SH-SY5Y (cell line): ENCODE measurements around the gene CENPT.

ENCODE experiments used
- GATA2 ChIP-seq: IDR thresholded peaks from 2 replicates; pipeline ENCODE4 v1.6.1; 2011; ENCODE audit warnings: mild to moderate bottlenecking, low read depth, low read length
- GATA3 ChIP-seq: IDR thresholded peaks from 2 replicates; pipeline ENCODE4 v1.6.1; 2011; ENCODE audit warnings: low read depth, mild to moderate bottlenecking, low read length, moderate library complexity

Gene CENPT

DNA sequence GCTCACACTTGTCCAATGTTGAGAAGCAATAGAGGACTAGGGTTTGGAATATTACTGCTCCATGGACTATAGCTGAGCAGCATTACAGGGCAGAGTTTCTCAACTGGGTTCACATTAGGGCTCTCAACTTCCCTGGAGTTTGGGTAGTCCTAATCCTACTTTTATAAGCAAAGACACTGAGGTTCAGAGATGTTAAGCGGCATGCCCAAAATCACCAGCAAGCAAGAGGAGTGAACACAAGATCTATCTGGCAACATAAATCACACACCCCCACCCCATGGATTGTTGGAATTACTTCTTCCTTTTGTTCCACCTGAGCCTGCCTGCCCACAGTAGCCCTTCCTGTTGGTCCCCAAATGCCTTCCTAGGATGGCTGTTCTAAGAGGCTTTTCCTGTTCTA, 35.6 kb downstream of the CENPT start:
- TF ChIP-seq GATA3 (no peak), GATA2 (no peak)

DNA sequence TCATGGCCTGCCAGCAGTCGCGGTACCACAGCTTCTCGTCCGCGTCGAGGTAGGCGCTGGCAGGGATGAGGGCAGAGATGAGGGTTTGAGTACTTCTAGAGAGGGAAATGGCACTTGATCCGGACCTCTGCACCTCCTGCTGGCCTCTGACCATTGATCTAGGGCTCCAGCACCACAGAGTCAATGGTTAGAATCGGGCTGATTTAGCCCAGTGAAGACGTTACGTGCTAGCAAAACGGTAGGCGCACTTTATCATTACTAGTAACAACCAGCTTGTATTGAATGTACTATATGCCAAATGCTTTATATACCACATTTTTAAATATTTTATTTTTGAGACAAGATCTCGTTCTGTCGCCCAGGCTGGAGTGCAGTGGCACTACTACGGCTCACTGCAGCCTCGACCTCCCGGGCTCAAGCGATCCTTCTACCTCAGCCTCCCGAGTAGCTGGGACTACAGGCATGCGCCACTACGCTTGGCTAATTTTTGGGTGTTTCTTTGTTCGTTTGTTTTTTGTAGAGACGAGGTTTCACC, 40.3 kb downstream of the CENPT start:
- TF ChIP-seq GATA3: no peak
- TF ChIP-seq GATA2: no peak

GRCh38 chr16:67806428-67807147, 40.9 kb downstream of the CENPT start, which contains the start of the genes RANBP10 and TSNAXIP1:
RANBP10 (minus strand) TSS chr16:67806560; CDS start chr16:67806536, 24 bp downstream.
TSNAXIP1 (plus strand) TSS chr16:67806889; CDS start chr16:67807150, 261 bp downstream.
- TF ChIP-seq GATA2: no peak
- no peak for TF ChIP-seq GATA3

- TF ChIP-seq GATA2 (no peak), GATA3 (no peak)
These were observed 41.6 kb downstream of the CENPT start for GRCh38 chr16:67805718-67806427.

- TF ChIP-seq GATA3 (no peak), GATA2 (no peak)
These were observed 42.5 kb downstream of the CENPT start for GRCh38 chr16:67804853-67805542.

GRCh38 chr16:67803894-67804293, 43.6 kb downstream of the CENPT start:
- no peak for TF ChIP-seq GATA2
- TF ChIP-seq GATA3: no peak

DNA sequence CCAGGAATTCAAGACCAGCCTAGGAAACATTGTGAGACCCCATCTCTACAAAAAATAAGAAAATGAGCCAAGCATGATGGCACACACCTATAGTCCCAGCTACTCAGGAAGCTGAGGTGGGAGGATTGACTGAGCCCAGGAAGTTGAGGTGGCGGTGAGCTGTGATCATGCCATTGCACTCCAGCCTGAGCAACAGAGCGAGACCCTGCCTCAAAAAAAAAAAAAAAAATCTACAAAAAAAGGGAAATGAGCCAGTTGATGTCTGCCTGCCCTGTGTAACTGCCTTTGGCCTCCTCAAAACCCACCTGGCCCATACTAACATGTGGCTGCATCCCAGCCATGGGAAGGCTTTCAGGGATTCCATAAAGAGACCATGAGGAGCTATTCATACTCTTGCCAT, 45.6 kb downstream of the CENPT start:
- TF ChIP-seq GATA2 (no peak), GATA3 (no peak)

DNA sequence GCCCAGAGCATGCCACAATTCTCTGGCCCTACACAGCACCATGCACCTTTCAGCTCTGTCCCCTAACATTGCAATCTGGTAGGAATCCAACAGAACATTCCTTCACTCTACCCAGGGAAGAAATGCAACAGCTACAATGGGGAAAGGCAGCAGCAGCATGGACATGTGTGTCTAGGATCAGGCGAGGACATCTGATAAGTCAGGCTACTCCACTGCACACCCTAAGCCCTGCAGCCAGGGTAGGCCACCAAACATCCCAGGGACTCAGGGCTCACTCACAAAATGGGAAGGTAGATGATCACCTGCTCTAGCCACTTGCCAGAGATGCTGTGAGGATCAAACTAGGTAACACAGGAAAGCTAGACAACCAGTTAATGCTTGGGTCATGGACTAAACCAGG, 46.3 kb downstream of the CENPT start:
- TF ChIP-seq GATA2: no peak
- TF ChIP-seq GATA3: no peak

DNA sequence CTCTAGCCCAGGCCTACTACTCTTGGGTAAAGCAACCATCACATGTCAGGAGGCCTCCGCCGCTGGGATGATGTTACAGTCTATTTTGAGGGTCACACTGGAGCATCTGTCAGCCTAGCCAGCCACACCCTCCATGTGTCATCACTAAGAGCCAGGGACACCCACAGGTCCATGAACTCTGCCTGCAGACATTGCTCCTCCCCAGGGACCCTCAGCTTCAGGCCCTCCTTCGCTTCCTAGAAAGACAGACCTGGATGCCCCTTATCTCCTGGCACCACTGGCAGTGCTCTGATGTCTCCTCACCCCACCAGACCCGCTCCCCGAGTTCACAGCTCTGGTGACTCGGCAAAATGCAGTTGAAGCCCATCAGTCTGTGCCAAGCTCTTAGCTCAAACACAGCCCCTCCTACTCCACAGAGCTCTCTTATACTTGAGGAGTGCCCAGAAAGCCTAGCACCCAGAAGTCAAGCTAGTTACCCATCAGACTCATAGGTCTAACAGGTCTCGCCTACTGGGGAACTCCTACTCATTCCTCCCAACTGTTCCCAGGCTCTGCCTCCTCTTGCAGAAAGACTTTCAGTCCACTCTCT, 47.1 kb downstream of the CENPT start:
- TF ChIP-seq GATA3: no peak
- TF ChIP-seq GATA2: no peak

GRCh38 chr16:67796099-67796718, 51.3 kb downstream of the CENPT start:
- TF ChIP-seq GATA3: no peak
- peak; percentile 47; the same call in 1 of the 2 replicates for TF ChIP-seq GATA2

GRCh38 chr16:67790071-67790470, 57.4 kb downstream of the CENPT start:
- TF ChIP-seq GATA2 (no peak), GATA3 (no peak)

DNA sequence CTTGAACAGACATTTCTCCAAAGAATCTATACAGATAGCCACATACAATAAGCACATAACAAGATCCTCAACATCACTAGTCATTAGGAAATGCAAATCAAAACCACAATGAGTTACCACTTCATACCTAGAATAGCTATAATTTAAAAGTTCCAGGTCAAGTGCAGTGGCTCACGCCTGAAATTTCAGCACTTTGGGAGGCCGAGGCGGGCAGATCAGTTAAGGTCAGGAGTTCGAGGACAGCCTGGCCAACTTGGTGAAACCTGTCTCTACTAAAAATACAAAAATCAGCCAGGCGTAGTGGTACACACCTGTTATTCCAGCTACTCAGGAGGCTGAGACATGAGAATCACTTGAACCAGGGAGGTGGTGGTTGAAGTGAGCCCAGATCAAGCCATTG, 61.0 kb downstream of the CENPT start:
- TF ChIP-seq GATA2: no peak
- no peak for TF ChIP-seq GATA3

- TF ChIP-seq GATA2: no peak
These were observed 64.2 kb downstream of the CENPT start for GRCh38 chr16:67783353-67783725.
